Measurements from ENCODE around the gene FOXK2.

DNA sequence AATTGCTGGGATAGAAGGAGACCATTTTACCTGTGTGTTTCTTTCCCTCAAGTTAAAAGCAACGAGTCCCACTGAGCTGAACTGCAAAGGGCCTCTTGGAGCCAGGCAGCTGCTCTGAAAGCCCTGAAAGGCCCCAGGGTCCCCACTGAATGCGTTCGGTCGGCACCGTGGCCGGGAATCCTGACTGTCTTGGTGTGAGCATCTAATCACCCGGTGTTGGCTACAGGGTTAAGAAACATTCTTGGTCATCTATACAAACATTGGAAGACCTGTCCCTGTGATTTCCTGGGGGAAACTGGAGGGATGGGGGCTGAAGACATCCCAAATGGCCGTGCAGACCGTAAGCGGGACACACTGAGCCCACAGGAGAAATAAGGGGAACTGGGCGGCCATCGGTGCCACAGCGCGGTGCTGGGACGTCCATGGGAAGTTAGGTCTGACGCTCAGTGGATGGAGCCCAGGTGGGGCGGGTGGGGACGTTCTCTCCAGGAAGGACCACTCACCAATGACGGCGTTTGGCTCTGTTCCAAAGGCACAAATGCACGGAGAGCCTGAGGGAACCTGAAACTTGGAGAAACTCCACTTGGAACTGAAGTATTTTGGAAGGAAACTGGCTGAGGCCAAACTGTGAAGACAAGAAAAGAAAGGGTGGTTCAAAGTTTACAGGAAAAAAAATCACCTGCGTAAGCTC is 96.6 kb downstream of the FOXK2 start:
- TF ChIP-seq, protein P1, sequence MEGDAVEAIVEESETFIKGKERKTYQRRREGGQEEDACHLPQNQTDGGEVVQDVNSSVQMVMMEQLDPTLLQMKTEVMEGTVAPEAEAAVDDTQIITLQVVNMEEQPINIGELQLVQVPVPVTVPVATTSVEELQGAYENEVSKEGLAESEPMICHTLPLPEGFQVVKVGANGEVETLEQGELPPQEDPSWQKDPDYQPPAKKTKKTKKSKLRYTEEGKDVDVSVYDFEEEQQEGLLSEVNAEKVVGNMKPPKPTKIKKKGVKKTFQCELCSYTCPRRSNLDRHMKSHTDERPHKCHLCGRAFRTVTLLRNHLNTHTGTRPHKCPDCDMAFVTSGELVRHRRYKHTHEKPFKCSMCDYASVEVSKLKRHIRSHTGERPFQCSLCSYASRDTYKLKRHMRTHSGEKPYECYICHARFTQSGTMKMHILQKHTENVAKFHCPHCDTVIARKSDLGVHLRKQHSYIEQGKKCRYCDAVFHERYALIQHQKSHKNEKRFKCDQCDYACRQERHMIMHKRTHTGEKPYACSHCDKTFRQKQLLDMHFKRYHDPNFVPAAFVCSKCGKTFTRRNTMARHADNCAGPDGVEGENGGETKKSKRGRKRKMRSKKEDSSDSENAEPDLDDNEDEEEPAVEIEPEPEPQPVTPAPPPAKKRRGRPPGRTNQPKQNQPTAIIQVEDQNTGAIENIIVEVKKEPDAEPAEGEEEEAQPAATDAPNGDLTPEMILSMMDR (IDR thresholded peaks at IDR 0.05; ENCODE audit: extremely low read depth in 1 of 2, insufficient read depth in 1 of 2, low read depth in 1 of 2, low read length in 2 of 2) = no peak
- TF ChIP-seq JUN (IDR thresholded peaks at IDR 0.05; ENCODE audit: borderline replicate concordance, insufficient read depth, insufficient read length, low read depth) (no peak), POLR2AphosphoS5 (IDR thresholded peaks at IDR 0.05; ENCODE audit: insufficient read depth, low read depth, low read length) (no peak), EZH2 (IDR thresholded peaks at IDR 0.05; ENCODE audit: borderline replicate concordance, low read depth, low read length, severe bottlenecking) (no peak), POLR2A (IDR thresholded peaks at IDR 0.05; ENCODE audit: low read depth, low read length) (no peak)

Data from endothelial cell of umbilical vein (primary cell).